ENCODE measurements around the gene PDE4B. TPM values are rescaled to one million over a fixed set of nuclear protein-coding genes. Genes with fewer than 3 reads are reported as not detected.

The PDE4B gene
- total RNA-seq, 1 experiment from 2014 or later, result 3.3 TPM

- ChIA-PET CTCF (interaction anchor here (0.7 to 28.2 kb wide), 7 partner anchors 8 to 289 kb away, joined by 3 to 687 read pairs (median 4); no protein-coding TSS in a partner anchor), POLR2A (interaction anchor here (1.6 kb wide), 1 partner anchor 201 kb away, joined by 3 read pairs; no protein-coding TSS in a partner anchor)
- H3K27me3 Mint-ChIP-seq (ENCODE audit: insufficient read depth, unreplicated experiment), result no peaks in the 10 kb centered on the region
- no peaks in the 10 kb centered on the region for H3K36me3 Mint-ChIP-seq (ENCODE audit: insufficient read depth, unreplicated experiment)
- H3K9me3 Mint-ChIP-seq (ENCODE audit: unreplicated experiment), result no peaks in the 10 kb centered on the region
- no peak for DNase-seq (ENCODE audit: unreplicated experiment)
- BruUV-seq (replicated peaks), result no TSS peak
- no peak overlapping the region for H3K4me3 Mint-ChIP-seq (ENCODE audit: unreplicated experiment)
- peaks cover 12% of the 10 kb centered on the region for H3K4me1 Mint-ChIP-seq (ENCODE audit: insufficient read depth, unreplicated experiment)
- TF ChIP-seq CTCF (IDR thresholded peaks at IDR 0.05; ENCODE audit: unreplicated experiment), result no peak
- intact Hi-C loops (cut with micrococcal nuclease), result no loop called here
- H3K27ac Mint-ChIP-seq (ENCODE audit: low read depth, unreplicated experiment), result no peak overlapping the region
Measured at GRCh38 chr1:66245691-66246090, 453.0 kb downstream of the PDE4B start.

- peaks cover 16% of the 10 kb centered on the region for H3K4me1 Mint-ChIP-seq (ENCODE audit: insufficient read depth, unreplicated experiment)
Measured at GRCh38 chr1:66246351-66247269, 453.9 kb downstream of the PDE4B start.

GRCh38 chr1:66247415-66248208 lies 454.9 kb downstream of the PDE4B start:
- no peaks in the 10 kb centered on the region for H3K36me3 Mint-ChIP-seq (ENCODE audit: insufficient read depth, unreplicated experiment)
- H3K27ac Mint-ChIP-seq (ENCODE audit: low read depth, unreplicated experiment), result no peak overlapping the region
- intact Hi-C loops (cut with micrococcal nuclease), result no loop called here
- TF ChIP-seq CTCF (IDR thresholded peaks at IDR 0.05; ENCODE audit: unreplicated experiment), result no peak
- no peaks in the 10 kb centered on the region for H3K9me3 Mint-ChIP-seq (ENCODE audit: unreplicated experiment)
- no peak overlapping the region for H3K4me3 Mint-ChIP-seq (ENCODE audit: unreplicated experiment)
- ChIA-PET POLR2A (no interaction called here), CTCF (interaction anchor here (0.9 to 28.2 kb wide), 10 partner anchors 10 to 290 kb away, joined by 3 to 687 read pairs (median 6); no protein-coding TSS in a partner anchor)
- no peak for DNase-seq (ENCODE audit: unreplicated experiment)
- no TSS peak for BruUV-seq (replicated peaks)
- H3K4me1 Mint-ChIP-seq (ENCODE audit: insufficient read depth, unreplicated experiment), result peaks cover 19% of the 10 kb centered on the region
- no peaks in the 10 kb centered on the region for H3K27me3 Mint-ChIP-seq (ENCODE audit: insufficient read depth, unreplicated experiment)

More at GRCh38 chr1:66246351-66247269, 453.9 kb downstream of the PDE4B start:
- intact Hi-C loops (cut with micrococcal nuclease), result no loop called here
- Mint-ChIP-seq H3K27me3 (ENCODE audit: insufficient read depth, unreplicated experiment) (no peaks in the 10 kb centered on the region), H3K36me3 (ENCODE audit: insufficient read depth, unreplicated experiment) (no peaks in the 10 kb centered on the region), H3K9me3 (ENCODE audit: unreplicated experiment) (no peaks in the 10 kb centered on the region), H3K27ac (ENCODE audit: low read depth, unreplicated experiment) (no peak overlapping the region), H3K4me3 (ENCODE audit: unreplicated experiment) (no peak overlapping the region)
- no peak for TF ChIP-seq CTCF (IDR thresholded peaks at IDR 0.05; ENCODE audit: unreplicated experiment)
- DNase-seq (ENCODE audit: unreplicated experiment), result no peak
- POLR2A ChIA-PET, result no interaction called here
- CTCF ChIA-PET, result interaction anchor here (1.1 to 28.2 kb wide), 9 partner anchors 86 to 290 kb away, joined by 3 to 687 read pairs (median 11); no protein-coding TSS in a partner anchor
- BruUV-seq (replicated peaks), result no TSS peak

- CTCF ChIA-PET, result interaction anchor here (0.9 to 28.2 kb wide), 8 partner anchors 9 to 288 kb away, joined by 3 to 687 read pairs (median 8); no protein-coding TSS in a partner anchor
- H3K27ac Mint-ChIP-seq (ENCODE audit: low read depth, unreplicated experiment), result no peak overlapping the region
- H3K36me3 Mint-ChIP-seq (ENCODE audit: insufficient read depth, unreplicated experiment), result peaks cover 5% of the 10 kb centered on the region
- intact Hi-C loops (cut with micrococcal nuclease), result no loop called here
- no peak for TF ChIP-seq CTCF (IDR thresholded peaks at IDR 0.05; ENCODE audit: unreplicated experiment)
- no peak overlapping the region for H3K4me3 Mint-ChIP-seq (ENCODE audit: unreplicated experiment)
- no peaks in the 10 kb centered on the region for H3K9me3 Mint-ChIP-seq (ENCODE audit: unreplicated experiment)
- peaks cover 19% of the 10 kb centered on the region for H3K4me1 Mint-ChIP-seq (ENCODE audit: insufficient read depth, unreplicated experiment)
- no peaks in the 10 kb centered on the region for H3K27me3 Mint-ChIP-seq (ENCODE audit: insufficient read depth, unreplicated experiment)
- no TSS peak for BruUV-seq (replicated peaks)
- DNase-seq (ENCODE audit: unreplicated experiment), result no peak
- POLR2A ChIA-PET, result interaction anchor here (0.8 kb wide), 1 partner anchor 197 kb away, joined by 3 read pairs; no protein-coding TSS in a partner anchor
Measured at GRCh38 chr1:66248257-66248656, 455.6 kb downstream of the PDE4B start.

All from MCF 10A (cell line).